ENCODE results near the gene PPP1R11. TPM values are rescaled to one million over a fixed set of nuclear protein-coding genes. Genes with fewer than 3 reads are reported as not detected.
A peak's percentile ranks its signal among the peaks of the same experiment; 100 is the strongest.

Gene PPP1R11
- total RNA-seq, 1 experiment from 2014 or later: 35.5 TPM

- no peak for TF ChIP-seq CTCF (IDR thresholded peaks at IDR 0.05; ENCODE audit: insufficient read depth in 1 of 2, low read depth in 1 of 2, low read length in 1 of 2, severe bottlenecking in 1 of 2, unreplicated experiment in 1 of 2)
- H3K36me3 Mint-ChIP-seq (ENCODE audit: insufficient read depth, unreplicated experiment): no peaks in the 10 kb centered on the region
- DNase-seq: peak; percentile 56 to 70
- Histone ChIP-seq H3K36me3 (ENCODE audit: control insufficient read depth, insufficient read depth, low read length) (no peaks in the 10 kb centered on the region), H3K27me3 (replicated peaks; ENCODE audit: control insufficient read depth, insufficient read depth, low read length) (no peaks in the 10 kb centered on the region), H3K4me3 (ENCODE audit: low read depth, low read length) (no peak overlapping the region), H3K9me3 (no peaks in the 10 kb centered on the region), H3K4me1 (peaks cover 42% of the 10 kb centered on the region)
- intact Hi-C loops (cut with micrococcal nuclease; ENCODE audit: unreplicated experiment): no loop called here
- H3K4me1 Mint-ChIP-seq (ENCODE audit: low read depth, unreplicated experiment): peaks cover 46% of the 10 kb centered on the region
- no peak overlapping the region for H3K27ac Mint-ChIP-seq (ENCODE audit: unreplicated experiment)
- CTCF ChIA-PET: interaction anchor here (0.5 to 1.5 kb wide), 3 partner anchors 33 to 442 kb away, joined by 3 to 4 read pairs (median 3); no protein-coding TSS in a partner anchor
- no peaks in the 10 kb centered on the region for H3K9me3 Mint-ChIP-seq (ENCODE audit: unreplicated experiment)
- POLR2A ChIA-PET: no interaction called here
- H3K27me3 Mint-ChIP-seq (ENCODE audit: insufficient read depth, unreplicated experiment): peaks cover 2% of the 10 kb centered on the region
- no TSS peak for BruUV-seq (replicated peaks)
- no peak overlapping the region for H3K4me3 Mint-ChIP-seq (ENCODE audit: unreplicated experiment)
Observed at GRCh38 chr6:30097902-30098768, 31.1 kb downstream of the PPP1R11 start.

GRCh38 chr6:30100154-30100553 is 33.2 kb downstream of the PPP1R11 start:
- POLR2A ChIA-PET: no interaction called here
- H3K4me3 ChIP-seq (ENCODE audit: low read depth, low read length): peak overlapping the region; percentile 34
- DNase-seq: no peak
- TF ChIP-seq CTCF (IDR thresholded peaks at IDR 0.05; ENCODE audit: insufficient read depth in 1 of 2, low read depth in 1 of 2, low read length in 1 of 2, severe bottlenecking in 1 of 2, unreplicated experiment in 1 of 2): no peak
- no peaks in the 10 kb centered on the region for H3K27me3 Mint-ChIP-seq (ENCODE audit: insufficient read depth, unreplicated experiment)
- no TSS peak for BruUV-seq (replicated peaks)
- H3K4me3 Mint-ChIP-seq (ENCODE audit: unreplicated experiment): peak overlapping the region; percentile 89
- peaks cover 44% of the 10 kb centered on the region for H3K4me1 Mint-ChIP-seq (ENCODE audit: low read depth, unreplicated experiment)
- CTCF ChIA-PET: no interaction called here
- H3K9me3 ChIP-seq: no peaks in the 10 kb centered on the region
- no peaks in the 10 kb centered on the region for H3K36me3 Mint-ChIP-seq (ENCODE audit: insufficient read depth, unreplicated experiment)
- H3K4me1 ChIP-seq: peaks cover 45% of the 10 kb centered on the region
- intact Hi-C loops (cut with micrococcal nuclease; ENCODE audit: unreplicated experiment): loop anchor here (2.0 kb wide), 1 partner anchor 33 kb away; the partner anchor contains the start of gene PPP1R11
- peak overlapping the region; percentile 69 for H3K27ac Mint-ChIP-seq (ENCODE audit: unreplicated experiment)
- H3K9me3 Mint-ChIP-seq (ENCODE audit: unreplicated experiment): no peaks in the 10 kb centered on the region
- no peaks in the 10 kb centered on the region for H3K27me3 ChIP-seq (replicated peaks; ENCODE audit: control insufficient read depth, insufficient read depth, low read length)
- H3K36me3 ChIP-seq (ENCODE audit: control insufficient read depth, insufficient read depth, low read length): no peaks in the 10 kb centered on the region

- H3K4me3 ChIP-seq (ENCODE audit: low read depth, low read length): peak overlapping the region; percentile 34
- no peaks in the 10 kb centered on the region for H3K27me3 ChIP-seq (replicated peaks; ENCODE audit: control insufficient read depth, insufficient read depth, low read length)
- peak overlapping the region; percentile 89 for H3K4me3 Mint-ChIP-seq (ENCODE audit: unreplicated experiment)
- no peaks in the 10 kb centered on the region for H3K9me3 ChIP-seq
- ChIA-PET CTCF (interaction anchor here (1.3 to 5.9 kb wide), 3 partner anchors 9 to 451 kb away, joined by 3 to 236 read pairs (median 4); partner anchors contain the start of gene TRIM40), POLR2A (interaction anchor here (1.2 to 1.6 kb wide), 2 partner anchors 40 to 112 kb away, joined by 6 to 8 read pairs; partner anchors contain the start of genes POLR1H and TRIM26)
- H3K36me3 Mint-ChIP-seq (ENCODE audit: insufficient read depth, unreplicated experiment): no peaks in the 10 kb centered on the region
- no peaks in the 10 kb centered on the region for H3K36me3 ChIP-seq (ENCODE audit: control insufficient read depth, insufficient read depth, low read length)
- BruUV-seq (replicated peaks): no TSS peak
- DNase-seq: peak; percentile 71 to 74
- peaks cover 38% of the 10 kb centered on the region for H3K4me1 ChIP-seq
- H3K27me3 Mint-ChIP-seq (ENCODE audit: insufficient read depth, unreplicated experiment): no peaks in the 10 kb centered on the region
- intact Hi-C loops (cut with micrococcal nuclease; ENCODE audit: unreplicated experiment): loop anchor here (2.0 kb wide), 1 partner anchor 34 kb away; the partner anchor contains the start of gene PPP1R11
- no peaks in the 10 kb centered on the region for H3K9me3 Mint-ChIP-seq (ENCODE audit: unreplicated experiment)
- no peak for TF ChIP-seq CTCF (IDR thresholded peaks at IDR 0.05; ENCODE audit: insufficient read depth in 1 of 2, low read depth in 1 of 2, low read length in 1 of 2, severe bottlenecking in 1 of 2, unreplicated experiment in 1 of 2)
- peaks cover 40% of the 10 kb centered on the region for H3K4me1 Mint-ChIP-seq (ENCODE audit: low read depth, unreplicated experiment)
- H3K27ac Mint-ChIP-seq (ENCODE audit: unreplicated experiment): peak overlapping the region; percentile 69
Observed at GRCh38 chr6:30100585-30101443, 33.8 kb downstream of the PPP1R11 start.

All from Caco-2 (cell line).